ENCODE measurements around the gene GABRA5.

GABRA5 gene

GRCh38 chr15:26886566-26886965 is 19.7 kb downstream of the GABRA5 start:
- no peak overlapping the region for H3K27ac ChIP-seq (replicated peaks)
- no peak for TF ChIP-seq POLR2AphosphoS5 (IDR thresholded peaks at IDR 0.05; ENCODE audit: low read depth)

GRCh38 chr15:26887926-26888666 is 21.2 kb downstream of the GABRA5 start:
- TF ChIP-seq POLR2AphosphoS5 (IDR thresholded peaks at IDR 0.05; ENCODE audit: low read depth) (no peak), REST (IDR thresholded peaks at IDR 0.05; ENCODE audit: insufficient replicate concordance, low read depth) (no peak), SPI1 (IDR thresholded peaks at IDR 0.05; ENCODE audit: borderline replicate concordance, low read depth) (no peak), CTCF (IDR thresholded peaks at IDR 0.05; ENCODE audit: insufficient read depth, low read length) (no peak), GABPA (IDR thresholded peaks at IDR 0.05; ENCODE audit: low read depth) (no peak)
- Histone ChIP-seq H3K27me3 (ENCODE audit: insufficient read depth, poor library complexity, severe bottlenecking) (no peaks in the 10 kb centered on the region), H3K4me3 (replicated peaks; ENCODE audit: insufficient read depth, low read length) (no peak overlapping the region), H3K27ac (replicated peaks) (no peak overlapping the region)
- DNase-seq (ENCODE audit: low read depth in 1 of 2, low spot score in 1 of 2): no peak

More at GRCh38 chr15:26886566-26886965, 19.7 kb downstream of the GABRA5 start:
- Histone ChIP-seq H3K4me3 (replicated peaks; ENCODE audit: insufficient read depth, low read length) (no peak overlapping the region), H3K27me3 (ENCODE audit: insufficient read depth, poor library complexity, severe bottlenecking) (no peaks in the 10 kb centered on the region)
- DNase-seq (ENCODE audit: low read depth in 1 of 2, low spot score in 1 of 2): no peak

- Histone ChIP-seq H3K4me3 (replicated peaks; ENCODE audit: insufficient read depth, low read length) (no peak overlapping the region), H3K27ac (replicated peaks) (no peak overlapping the region), H3K27me3 (ENCODE audit: insufficient read depth, poor library complexity, severe bottlenecking) (no peaks in the 10 kb centered on the region)
- DNase-seq (ENCODE audit: low read depth in 1 of 2, low spot score in 1 of 2): no peak
- TF ChIP-seq GABPA (IDR thresholded peaks at IDR 0.05; ENCODE audit: low read depth) (no peak), REST (IDR thresholded peaks at IDR 0.05; ENCODE audit: insufficient replicate concordance, low read depth) (no peak), SPI1 (IDR thresholded peaks at IDR 0.05; ENCODE audit: borderline replicate concordance, low read depth) (no peak), CTCF (IDR thresholded peaks at IDR 0.05; ENCODE audit: insufficient read depth, low read length) (no peak), POLR2AphosphoS5 (IDR thresholded peaks at IDR 0.05; ENCODE audit: low read depth) (no peak)
These were observed 21.9 kb downstream of the GABRA5 start for GRCh38 chr15:26888761-26889160.

- DNase-seq (ENCODE audit: low read depth in 1 of 2, low spot score in 1 of 2): peak; percentile 8 to 51
- H3K27me3 ChIP-seq (ENCODE audit: insufficient read depth, poor library complexity, severe bottlenecking): no peaks in the 10 kb centered on the region
- H3K27ac ChIP-seq (replicated peaks): no peak overlapping the region
- no peak overlapping the region for H3K4me3 ChIP-seq (replicated peaks; ENCODE audit: insufficient read depth, low read length)
- TF ChIP-seq CTCF (IDR thresholded peaks at IDR 0.05; ENCODE audit: insufficient read depth, low read length): peak; percentile 29
- no peak for TF ChIP-seq REST (IDR thresholded peaks at IDR 0.05; ENCODE audit: insufficient replicate concordance, low read depth)
- no peak for TF ChIP-seq SPI1 (IDR thresholded peaks at IDR 0.05; ENCODE audit: borderline replicate concordance, low read depth)
- TF ChIP-seq POLR2AphosphoS5 (IDR thresholded peaks at IDR 0.05; ENCODE audit: low read depth): no peak
- TF ChIP-seq GABPA (IDR thresholded peaks at IDR 0.05; ENCODE audit: low read depth): no peak
These were observed 22.5 kb downstream of the GABRA5 start for GRCh38 chr15:26889298-26889898.

All from HL-60 (cell line).